ENCODE measurements around the gene TK2.

The TK2 gene

GRCh38 chr16:66486773-66487579, 62.9 kb downstream of the TK2 start:
- no peak overlapping the region for H3K27ac ChIP-seq (ENCODE audit: low read depth, low read length)

GRCh38 chr16:66486199-66486772, 63.6 kb downstream of the TK2 start:
- Histone ChIP-seq H3K9me2 (replicated peaks; ENCODE audit: insufficient read depth, low read length) (no peaks in the 10 kb centered on the region), H3K9ac (ENCODE audit: low read length) (no peak overlapping the region), H3K4me2 (ENCODE audit: low read depth, low read length, poor library complexity, severe bottlenecking) (no peak overlapping the region), H2AFZ (ENCODE audit: low read depth, low read length, severe bottlenecking) (no peak overlapping the region), H3K27ac (ENCODE audit: low read depth, low read length) (no peak overlapping the region), H3K9me3 (ENCODE audit: insufficient read depth, low read length) (no peaks in the 10 kb centered on the region), H4K20me1 (ENCODE audit: low read depth, low read length) (no peaks in the 10 kb centered on the region), H3K36me3 (ENCODE audit: low read length) (no peaks in the 10 kb centered on the region), H3K79me2 (ENCODE audit: insufficient read depth, low read length) (no peaks in the 10 kb centered on the region), H3K27me3 (ENCODE audit: low read length) (no peaks in the 10 kb centered on the region), H3F3A (ENCODE audit: insufficient read depth) (no peaks in the 10 kb centered on the region), H3K4me3 (ENCODE audit: insufficient read depth, low read length, poor library complexity, severe bottlenecking) (no peak overlapping the region)
- TF ChIP-seq CTCF (IDR thresholded peaks at IDR 0.05; ENCODE audit: insufficient read depth, low read length, poor library complexity, severe bottlenecking) (no peak), EZH2phosphoT487 (conservative IDR thresholded peaks at IDR 0.05; ENCODE audit: low read length) (no peak)

More at GRCh38 chr16:66486773-66487579, 62.9 kb downstream of the TK2 start:
- Histone ChIP-seq H3F3A (ENCODE audit: insufficient read depth) (no peaks in the 10 kb centered on the region), H3K9me2 (replicated peaks; ENCODE audit: insufficient read depth, low read length) (no peaks in the 10 kb centered on the region), H3K4me2 (ENCODE audit: low read depth, low read length, poor library complexity, severe bottlenecking) (no peak overlapping the region), H2AFZ (ENCODE audit: low read depth, low read length, severe bottlenecking) (no peak overlapping the region), H4K20me1 (ENCODE audit: low read depth, low read length) (no peaks in the 10 kb centered on the region), H3K4me3 (ENCODE audit: insufficient read depth, low read length, poor library complexity, severe bottlenecking) (no peak overlapping the region), H3K9me3 (ENCODE audit: insufficient read depth, low read length) (no peaks in the 10 kb centered on the region), H3K9ac (ENCODE audit: low read length) (no peak overlapping the region), H3K79me2 (ENCODE audit: insufficient read depth, low read length) (no peaks in the 10 kb centered on the region), H3K36me3 (ENCODE audit: low read length) (no peaks in the 10 kb centered on the region), H3K27me3 (ENCODE audit: low read length) (no peaks in the 10 kb centered on the region)
- TF ChIP-seq EZH2phosphoT487 (conservative IDR thresholded peaks at IDR 0.05; ENCODE audit: low read length), result no peak
- TF ChIP-seq CTCF (IDR thresholded peaks at IDR 0.05; ENCODE audit: insufficient read depth, low read length, poor library complexity, severe bottlenecking), result no peak

GRCh38 chr16:66485376-66485775, 64.5 kb downstream of the TK2 start:
- no peaks in the 10 kb centered on the region for H3K27me3 ChIP-seq (ENCODE audit: low read length)
- H3K9me2 ChIP-seq (replicated peaks; ENCODE audit: insufficient read depth, low read length), result no peaks in the 10 kb centered on the region
- H3K9ac ChIP-seq (ENCODE audit: low read length), result no peak overlapping the region
- no peak overlapping the region for H3K27ac ChIP-seq (ENCODE audit: low read depth, low read length)
- H2AFZ ChIP-seq (ENCODE audit: low read depth, low read length, severe bottlenecking), result no peak overlapping the region
- H3K4me2 ChIP-seq (ENCODE audit: low read depth, low read length, poor library complexity, severe bottlenecking), result no peak overlapping the region
- no peaks in the 10 kb centered on the region for H3K36me3 ChIP-seq (ENCODE audit: low read length)
- H3K9me3 ChIP-seq (ENCODE audit: insufficient read depth, low read length), result no peaks in the 10 kb centered on the region
- H4K20me1 ChIP-seq (ENCODE audit: low read depth, low read length), result no peaks in the 10 kb centered on the region
- no peaks in the 10 kb centered on the region for H3F3A ChIP-seq (ENCODE audit: insufficient read depth)
- H3K79me2 ChIP-seq (ENCODE audit: insufficient read depth, low read length), result no peaks in the 10 kb centered on the region
- no peak overlapping the region for H3K4me3 ChIP-seq (ENCODE audit: insufficient read depth, low read length, poor library complexity, severe bottlenecking)
- no peak for TF ChIP-seq CTCF (IDR thresholded peaks at IDR 0.05; ENCODE audit: insufficient read depth, low read length, poor library complexity, severe bottlenecking)
- TF ChIP-seq EZH2phosphoT487 (conservative IDR thresholded peaks at IDR 0.05; ENCODE audit: low read length), result no peak
